ENCODE measurements around the gene KMT2C.
"Not testable (repeated sequence)": the region's sequence is repeated elsewhere in the genome, so short reads cannot be mapped to it uniquely, and the experiment has no call there.

KMT2C gene

GRCh38 chr7:152307902-152308301 is 127.9 kb downstream of the KMT2C start:
- no peak for DNase-seq (ENCODE audit: low spot score)
- in situ Hi-C loops (cut with MboI; ENCODE audit: low pct_unique_long_range_greater_than_20kb, low sequenced_read_pairs, unreplicated experiment), result no loop called here
- no peak for TF ChIP-seq CTCF (IDR thresholded peaks at IDR 0.05; ENCODE audit: extremely low read depth, insufficient read depth, missing control alignments)

GRCh38 chr7:152299542-152300143 is 136.2 kb downstream of the KMT2C start:
- in situ Hi-C loops (cut with MboI; ENCODE audit: low pct_unique_long_range_greater_than_20kb, low sequenced_read_pairs, unreplicated experiment); DNase-seq (ENCODE audit: low spot score): not testable (repeated sequence)

- in situ Hi-C loops (cut with MboI; ENCODE audit: low pct_unique_long_range_greater_than_20kb, low sequenced_read_pairs, unreplicated experiment), result no loop called here
- no peak for TF ChIP-seq CTCF (IDR thresholded peaks at IDR 0.05; ENCODE audit: extremely low read depth, insufficient read depth, missing control alignments)
- DNase-seq (ENCODE audit: low spot score), result no peak
Observed at GRCh38 chr7:152292897-152293296, 142.9 kb downstream of the KMT2C start.

GRCh38 chr7:152286972-152287371 is 148.8 kb downstream of the KMT2C start:
- in situ Hi-C loops (cut with MboI; ENCODE audit: low pct_unique_long_range_greater_than_20kb, low sequenced_read_pairs, unreplicated experiment), result not testable (repeated sequence)

GRCh38 chr7:152286219-152286618 is 149.6 kb downstream of the KMT2C start:
- DNase-seq (ENCODE audit: low spot score); in situ Hi-C loops (cut with MboI; ENCODE audit: low pct_unique_long_range_greater_than_20kb, low sequenced_read_pairs, unreplicated experiment): not testable (repeated sequence)

More at GRCh38 chr7:152286972-152287371, 148.8 kb downstream of the KMT2C start:
- DNase-seq (ENCODE audit: low spot score), result not testable (repeated sequence)

- DNase-seq (ENCODE audit: low spot score); in situ Hi-C loops (cut with MboI; ENCODE audit: low pct_unique_long_range_greater_than_20kb, low sequenced_read_pairs, unreplicated experiment): not testable (repeated sequence)
Observed at GRCh38 chr7:152284998-152285397, 150.8 kb downstream of the KMT2C start.

GRCh38 chr7:152277687-152278086 is 158.1 kb downstream of the KMT2C start:
- DNase-seq (ENCODE audit: low spot score); in situ Hi-C loops (cut with MboI; ENCODE audit: low pct_unique_long_range_greater_than_20kb, low sequenced_read_pairs, unreplicated experiment): not testable (repeated sequence)

- DNase-seq (ENCODE audit: low spot score); in situ Hi-C loops (cut with MboI; ENCODE audit: low pct_unique_long_range_greater_than_20kb, low sequenced_read_pairs, unreplicated experiment): not testable (repeated sequence)
Observed at GRCh38 chr7:152270427-152270826, 165.4 kb downstream of the KMT2C start.

GRCh38 chr7:152266859-152267258 is 168.9 kb downstream of the KMT2C start:
- DNase-seq (ENCODE audit: low spot score); in situ Hi-C loops (cut with MboI; ENCODE audit: low pct_unique_long_range_greater_than_20kb, low sequenced_read_pairs, unreplicated experiment): not testable (repeated sequence)

- DNase-seq (ENCODE audit: low spot score); in situ Hi-C loops (cut with MboI; ENCODE audit: low pct_unique_long_range_greater_than_20kb, low sequenced_read_pairs, unreplicated experiment): not testable (repeated sequence)
Observed at GRCh38 chr7:152264915-152265314, 170.9 kb downstream of the KMT2C start.

- in situ Hi-C loops (cut with MboI; ENCODE audit: low pct_unique_long_range_greater_than_20kb, low sequenced_read_pairs, unreplicated experiment); DNase-seq (ENCODE audit: low spot score): not testable (repeated sequence)
Observed at GRCh38 chr7:152262146-152262545, 173.7 kb downstream of the KMT2C start.

GRCh38 chr7:152259645-152260044 is 176.2 kb downstream of the KMT2C start:
- DNase-seq (ENCODE audit: low spot score); in situ Hi-C loops (cut with MboI; ENCODE audit: low pct_unique_long_range_greater_than_20kb, low sequenced_read_pairs, unreplicated experiment): not testable (repeated sequence)

- in situ Hi-C loops (cut with MboI; ENCODE audit: low pct_unique_long_range_greater_than_20kb, low sequenced_read_pairs, unreplicated experiment); DNase-seq (ENCODE audit: low spot score): not testable (repeated sequence)
Observed at GRCh38 chr7:152247851-152248250, 188.0 kb downstream of the KMT2C start.

- in situ Hi-C loops (cut with MboI; ENCODE audit: low pct_unique_long_range_greater_than_20kb, low sequenced_read_pairs, unreplicated experiment); DNase-seq (ENCODE audit: low spot score): not testable (repeated sequence)
Observed at GRCh38 chr7:152245417-152245816, 190.4 kb downstream of the KMT2C start.

GRCh38 chr7:152243464-152243863 is 192.3 kb downstream of the KMT2C start:
- in situ Hi-C loops (cut with MboI; ENCODE audit: low pct_unique_long_range_greater_than_20kb, low sequenced_read_pairs, unreplicated experiment); DNase-seq (ENCODE audit: low spot score): not testable (repeated sequence)

- in situ Hi-C loops (cut with MboI; ENCODE audit: low pct_unique_long_range_greater_than_20kb, low sequenced_read_pairs, unreplicated experiment); DNase-seq (ENCODE audit: low spot score): not testable (repeated sequence)
Observed at GRCh38 chr7:152241301-152241700, 194.5 kb downstream of the KMT2C start.

- DNase-seq (ENCODE audit: low spot score); in situ Hi-C loops (cut with MboI; ENCODE audit: low pct_unique_long_range_greater_than_20kb, low sequenced_read_pairs, unreplicated experiment): not testable (repeated sequence)
Observed at GRCh38 chr7:152236306-152236705, 199.5 kb downstream of the KMT2C start.

All from GM13977 (cell line).